ENCODE data around the gene GLS. TPM values are rescaled to one million over a fixed set of nuclear protein-coding genes. Genes with fewer than 3 reads are reported as not detected.
"Not testable (repeated sequence)": the region's sequence is repeated elsewhere in the genome, so short reads cannot be mapped to it uniquely, and the experiment has no call there.

Gene GLS
- total and polyA plus RNA-seq, 11 donors = 19.1 to 94.5 (median 47.6) TPM

DNA sequence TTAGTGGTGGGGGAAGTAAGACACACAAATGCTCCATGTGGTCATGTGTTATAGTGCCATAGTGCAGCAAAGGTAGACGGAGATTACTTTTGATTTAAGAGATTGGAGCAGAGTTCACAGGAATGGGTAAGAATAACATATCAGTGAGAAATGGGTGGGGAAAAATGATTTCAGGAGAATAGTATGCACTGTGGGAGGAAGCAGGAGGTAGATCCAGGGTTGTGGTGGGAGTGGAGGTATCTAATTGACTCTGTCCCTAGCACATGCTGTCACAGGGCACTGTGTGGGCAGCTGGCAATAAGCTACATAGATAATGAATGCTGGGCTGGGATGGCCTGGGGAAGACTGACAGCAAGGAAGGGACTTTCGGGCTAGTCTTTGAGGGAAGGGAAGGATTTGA lies 68.0 kb downstream of the GLS start:
- TF ChIP-seq, protein P1, sequence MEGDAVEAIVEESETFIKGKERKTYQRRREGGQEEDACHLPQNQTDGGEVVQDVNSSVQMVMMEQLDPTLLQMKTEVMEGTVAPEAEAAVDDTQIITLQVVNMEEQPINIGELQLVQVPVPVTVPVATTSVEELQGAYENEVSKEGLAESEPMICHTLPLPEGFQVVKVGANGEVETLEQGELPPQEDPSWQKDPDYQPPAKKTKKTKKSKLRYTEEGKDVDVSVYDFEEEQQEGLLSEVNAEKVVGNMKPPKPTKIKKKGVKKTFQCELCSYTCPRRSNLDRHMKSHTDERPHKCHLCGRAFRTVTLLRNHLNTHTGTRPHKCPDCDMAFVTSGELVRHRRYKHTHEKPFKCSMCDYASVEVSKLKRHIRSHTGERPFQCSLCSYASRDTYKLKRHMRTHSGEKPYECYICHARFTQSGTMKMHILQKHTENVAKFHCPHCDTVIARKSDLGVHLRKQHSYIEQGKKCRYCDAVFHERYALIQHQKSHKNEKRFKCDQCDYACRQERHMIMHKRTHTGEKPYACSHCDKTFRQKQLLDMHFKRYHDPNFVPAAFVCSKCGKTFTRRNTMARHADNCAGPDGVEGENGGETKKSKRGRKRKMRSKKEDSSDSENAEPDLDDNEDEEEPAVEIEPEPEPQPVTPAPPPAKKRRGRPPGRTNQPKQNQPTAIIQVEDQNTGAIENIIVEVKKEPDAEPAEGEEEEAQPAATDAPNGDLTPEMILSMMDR (IDR thresholded peaks at IDR 0.05) = no peak
- TF ChIP-seq POLR2A (IDR thresholded peaks at IDR 0.05) = no peak
- Histone ChIP-seq H3K27ac (peak overlapping the region in 9 of 12 donors; percentile 12 to 66 (median 44)), H3K4me1 (peaks cover 6 to 44% (median 24%) of the 10 kb centered on the region in 12 donors), H3K9me3 (no peaks in the 10 kb centered on the region), H3K36me3 (no peaks in the 10 kb centered on the region), H3K27me3 (no peaks in the 10 kb centered on the region), H3K4me3 (no peak overlapping the region)
- 53 to 79% (median 58%) methylated on average over 2 of the region's 2 CpGs for WGBS, 4 donors
- intact Hi-C loops (cut with DNase I) = no loop called here
- ATAC-seq (peak in 3 of 4 donors; percentile 60 to 75 (median 65)), DNase-seq (peak in 1 of 5 donors; percentile 25)

DNA sequence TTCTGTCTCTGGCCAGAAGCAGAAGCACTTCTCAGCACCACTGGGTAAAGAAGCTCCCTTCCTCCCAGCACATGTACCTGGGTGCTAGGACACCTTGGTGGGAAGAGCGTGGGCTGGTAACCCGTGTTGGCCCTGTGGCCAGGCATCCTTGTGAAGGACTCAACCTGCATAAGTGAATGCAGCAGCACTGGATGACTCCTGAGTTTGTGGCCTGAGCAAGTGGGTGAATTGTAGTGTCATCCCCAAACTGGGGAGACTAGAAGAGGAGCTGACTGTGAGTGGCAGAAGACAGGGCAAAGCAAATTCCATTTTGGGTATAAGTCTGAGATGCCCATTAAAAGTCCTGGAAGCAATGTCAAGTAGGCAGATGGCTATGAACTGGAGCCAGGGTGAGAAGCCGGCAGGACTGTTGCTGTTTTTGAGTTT lies 70.0 kb downstream of the GLS start:
- Histone ChIP-seq H3K27me3 (no peaks in the 10 kb centered on the region), H3K9me3 (peaks cover 0 to 5% (median 0%) of the 10 kb centered on the region in 12 donors), H3K4me3 (no peak overlapping the region), H3K27ac (no peak overlapping the region), H3K36me3 (no peaks in the 10 kb centered on the region), H3K4me1 (peaks cover 6 to 44% (median 24%) of the 10 kb centered on the region in 12 donors)
- WGBS, 4 donors = 50 to 84% (median 83%) methylated on average over 1 to 3 of the region's 3 CpGs
- DNase-seq = no peak
- TF ChIP-seq, protein P1 (IDR thresholded peaks at IDR 0.05) = no peak
- no peak for TF ChIP-seq POLR2A (IDR thresholded peaks at IDR 0.05)
- peak in 1 of 4 donors; percentile 9 for ATAC-seq
- intact Hi-C loops (cut with DNase I) = no loop called here

DNA sequence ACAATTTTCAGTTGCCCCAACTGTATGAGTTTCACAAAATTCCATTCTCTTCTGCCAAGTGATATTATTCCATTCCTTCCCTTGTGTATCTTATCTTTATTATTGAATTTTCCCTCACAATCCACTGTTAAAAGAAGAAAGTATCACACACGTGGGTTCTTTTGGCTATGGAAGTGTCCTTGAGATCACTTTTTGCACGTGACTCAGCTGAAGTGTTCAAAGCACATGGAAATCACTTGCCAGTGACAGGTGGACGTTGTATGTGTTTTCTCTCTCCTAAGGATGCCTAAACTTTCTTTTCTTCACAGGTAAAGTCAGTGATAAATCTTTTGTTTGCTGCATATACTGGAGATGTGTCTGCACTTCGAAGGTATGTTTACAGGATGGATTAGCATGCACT lies 72.6 kb downstream of the GLS start:
- H3K9me3 ChIP-seq = peaks cover 0 to 20% (median 2%) of the 10 kb centered on the region in 12 donors
- H3K27me3 ChIP-seq = no peaks in the 10 kb centered on the region
- H3K36me3 ChIP-seq = no peaks in the 10 kb centered on the region
- WGBS, 4 donors = 38 to 49% (median 42%) methylated on average over 4 of the region's 4 CpGs
- intact Hi-C loops (cut with DNase I) = no loop called here
- no peak overlapping the region for H3K27ac ChIP-seq
- H3K4me1 ChIP-seq = peaks cover 2 to 21% (median 11%) of the 10 kb centered on the region in 12 donors
- ATAC-seq (no peak), DNase-seq (no peak)
- TF ChIP-seq, protein P1 (IDR thresholded peaks at IDR 0.05) = no peak
- TF ChIP-seq POLR2A (IDR thresholded peaks at IDR 0.05) = no peak
- no peak overlapping the region for H3K4me3 ChIP-seq

DNA sequence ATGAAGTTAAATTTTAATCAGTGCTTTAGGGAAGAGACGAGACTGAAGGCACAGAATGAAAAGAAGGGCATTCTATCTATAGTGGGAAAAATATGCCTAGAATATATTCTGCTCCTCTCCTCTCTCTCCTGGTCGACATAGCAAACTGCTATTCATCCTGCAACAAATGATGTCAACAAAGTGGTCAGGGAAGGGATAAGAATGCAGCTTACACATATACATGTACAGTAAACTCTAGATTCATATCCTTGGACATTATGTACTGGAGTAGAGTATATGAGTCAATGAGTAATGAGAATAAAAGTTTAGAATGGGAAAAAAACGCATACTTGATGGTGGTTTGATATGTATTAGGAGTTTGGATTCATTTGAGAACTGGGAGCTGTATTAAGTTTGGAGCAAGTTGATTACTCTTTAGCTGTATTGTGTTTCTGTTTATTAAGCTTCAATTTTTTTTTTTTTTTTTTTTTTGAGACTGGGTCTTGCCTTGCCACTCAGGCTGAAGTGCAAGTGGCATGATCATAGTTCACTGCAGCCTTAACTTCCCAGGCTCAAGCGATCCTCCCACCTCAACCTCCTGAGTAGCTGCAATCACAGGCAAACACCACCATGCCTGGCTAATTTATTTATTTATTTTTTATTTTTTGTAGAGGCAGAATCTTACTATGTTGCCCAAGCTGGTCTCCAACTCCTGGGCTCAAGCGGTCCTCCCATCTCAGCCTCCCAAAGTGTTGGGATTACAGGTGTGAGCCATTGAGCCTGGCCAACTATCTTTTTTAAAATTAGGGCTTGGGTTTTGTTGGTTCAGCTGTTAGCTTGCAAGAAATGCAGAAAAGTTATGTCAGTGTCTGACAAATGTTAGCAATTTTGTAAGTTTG lies 79.5 kb downstream of the GLS start:
- H3K9me3 ChIP-seq = peaks cover 0 to 19% (median 2%) of the 10 kb centered on the region in 12 donors
- no peak overlapping the region for H3K27ac ChIP-seq
- H3K27me3 ChIP-seq = no peaks in the 10 kb centered on the region
- WGBS, 4 donors = 77 to 85% (median 83%) methylated on average over 5 of the region's 5 CpGs
- ATAC-seq (peak in 1 of 4 donors; percentile 14), DNase-seq (no peak)
- no peak overlapping the region for H3K4me3 ChIP-seq
- H3K4me1 ChIP-seq = peaks cover 0 to 10% (median 0%) of the 10 kb centered on the region in 12 donors
- H3K36me3 ChIP-seq = peaks cover 0 to 56% (median 33%) of the 10 kb centered on the region in 9 donors
- intact Hi-C loops (cut with DNase I) = loop anchor here in 1 of 10 donors (10.0 kb wide), 1 partner anchor 55 kb away; no protein-coding TSS in a partner anchor
- no peak for TF ChIP-seq POLR2A (IDR thresholded peaks at IDR 0.05)
- TF ChIP-seq, protein P1 (IDR thresholded peaks at IDR 0.05) = no peak

DNA sequence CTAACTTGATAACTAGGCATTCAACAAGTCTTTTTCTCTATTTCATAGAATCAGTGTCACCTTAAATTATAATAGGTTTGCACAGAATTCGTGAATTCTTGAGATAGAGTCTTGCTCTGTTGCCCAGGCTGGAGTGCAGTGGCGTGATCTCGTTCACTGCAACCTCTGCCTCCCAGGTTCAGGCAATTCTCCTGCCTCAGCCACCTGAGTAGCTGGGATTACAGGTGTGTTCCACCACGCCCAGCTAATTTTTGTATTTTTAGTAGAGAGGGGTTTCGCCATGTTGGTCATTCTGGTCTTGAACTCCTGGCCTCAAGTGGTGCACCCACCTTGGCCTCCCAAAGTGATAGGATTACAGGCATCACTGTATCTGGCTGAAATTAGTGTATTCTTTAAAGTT lies 80.5 kb downstream of the GLS start:
- WGBS, 4 donors = 93 to 97% (median 95%) methylated on average over 5 of the region's 5 CpGs
- not testable (repeated sequence) for H3K27ac ChIP-seq, DNase-seq, H3K4me1 ChIP-seq, ATAC-seq, H3K27me3 ChIP-seq, H3K4me3 ChIP-seq
- intact Hi-C loops (cut with DNase I) = loop anchor here in 1 of 10 donors (10.0 kb wide), 1 partner anchor 56 kb away; no protein-coding TSS in a partner anchor
- Histone ChIP-seq H3K9me3 (peaks cover 0 to 11% (median 2%) of the 10 kb centered on the region in 12 donors), H3K36me3 (peaks cover 0 to 66% (median 42%) of the 10 kb centered on the region in 9 donors)

All from heart left ventricle (tissue), 16 donors.